RWPE1 (cell line): ENCODE measurements around the gene ARPC4.

Experiments
- CTCF ChIA-PET: fragments of 350-600 bp; sonication (Branson Sonifier 250); formaldehyde crosslinking; extraction: SDS; loops from one replicate; lab custom pipeline; 2021; lab: Yijun Ruan, JAX
- POLR2A ChIA-PET: fragments of 400-600 bp; formaldehyde crosslinking; extraction: SDS; loops from one replicate; lab custom pipeline; 2020; ENCODE audit warnings: antibody characterized with exemption; ENCODE audit not compliant: low non-redundant PET; lab: Yijun Ruan, JAX
- DNase-seq: peaks from one replicate; pipeline ENCODE4 v3.0.0; 2012; ENCODE audit warnings: low spot score
- H3K27ac ChIP-seq: fragments of 450-650 bp; 2 replicates; pipeline ENCODE4 v1.5.1; 2017
- TF ChIP-seq, protein P1 (sequence below): fragments of 450-650 bp; conservative IDR thresholded peaks from 2 replicates; pipeline ENCODE4 v1.5.1; 2017; ENCODE audit warnings: low read depth, mild to moderate bottlenecking

Gene ARPC4

GRCh38 chr3:9778143-9779074 is 14.5 kb upstream of the ARPC4 start:
- no peak for DNase-seq
- no peak overlapping the region for H3K27ac ChIP-seq
- ChIA-PET POLR2A (interaction anchor here (1.0 kb wide), 1 partner anchor 9 kb away, joined by 3 read pairs; the partner anchor contains the start of gene CAMK1), CTCF (no interaction called here)
- TF ChIP-seq, protein P1, sequence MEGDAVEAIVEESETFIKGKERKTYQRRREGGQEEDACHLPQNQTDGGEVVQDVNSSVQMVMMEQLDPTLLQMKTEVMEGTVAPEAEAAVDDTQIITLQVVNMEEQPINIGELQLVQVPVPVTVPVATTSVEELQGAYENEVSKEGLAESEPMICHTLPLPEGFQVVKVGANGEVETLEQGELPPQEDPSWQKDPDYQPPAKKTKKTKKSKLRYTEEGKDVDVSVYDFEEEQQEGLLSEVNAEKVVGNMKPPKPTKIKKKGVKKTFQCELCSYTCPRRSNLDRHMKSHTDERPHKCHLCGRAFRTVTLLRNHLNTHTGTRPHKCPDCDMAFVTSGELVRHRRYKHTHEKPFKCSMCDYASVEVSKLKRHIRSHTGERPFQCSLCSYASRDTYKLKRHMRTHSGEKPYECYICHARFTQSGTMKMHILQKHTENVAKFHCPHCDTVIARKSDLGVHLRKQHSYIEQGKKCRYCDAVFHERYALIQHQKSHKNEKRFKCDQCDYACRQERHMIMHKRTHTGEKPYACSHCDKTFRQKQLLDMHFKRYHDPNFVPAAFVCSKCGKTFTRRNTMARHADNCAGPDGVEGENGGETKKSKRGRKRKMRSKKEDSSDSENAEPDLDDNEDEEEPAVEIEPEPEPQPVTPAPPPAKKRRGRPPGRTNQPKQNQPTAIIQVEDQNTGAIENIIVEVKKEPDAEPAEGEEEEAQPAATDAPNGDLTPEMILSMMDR: no peak

- TF ChIP-seq, protein P1: no peak
- ChIA-PET CTCF (no interaction called here), POLR2A (no interaction called here)
- no peak overlapping the region for H3K27ac ChIP-seq
- no peak for DNase-seq
Observed at GRCh38 chr3:9779075-9779593, 13.7 kb upstream of the ARPC4 start.

DNA sequence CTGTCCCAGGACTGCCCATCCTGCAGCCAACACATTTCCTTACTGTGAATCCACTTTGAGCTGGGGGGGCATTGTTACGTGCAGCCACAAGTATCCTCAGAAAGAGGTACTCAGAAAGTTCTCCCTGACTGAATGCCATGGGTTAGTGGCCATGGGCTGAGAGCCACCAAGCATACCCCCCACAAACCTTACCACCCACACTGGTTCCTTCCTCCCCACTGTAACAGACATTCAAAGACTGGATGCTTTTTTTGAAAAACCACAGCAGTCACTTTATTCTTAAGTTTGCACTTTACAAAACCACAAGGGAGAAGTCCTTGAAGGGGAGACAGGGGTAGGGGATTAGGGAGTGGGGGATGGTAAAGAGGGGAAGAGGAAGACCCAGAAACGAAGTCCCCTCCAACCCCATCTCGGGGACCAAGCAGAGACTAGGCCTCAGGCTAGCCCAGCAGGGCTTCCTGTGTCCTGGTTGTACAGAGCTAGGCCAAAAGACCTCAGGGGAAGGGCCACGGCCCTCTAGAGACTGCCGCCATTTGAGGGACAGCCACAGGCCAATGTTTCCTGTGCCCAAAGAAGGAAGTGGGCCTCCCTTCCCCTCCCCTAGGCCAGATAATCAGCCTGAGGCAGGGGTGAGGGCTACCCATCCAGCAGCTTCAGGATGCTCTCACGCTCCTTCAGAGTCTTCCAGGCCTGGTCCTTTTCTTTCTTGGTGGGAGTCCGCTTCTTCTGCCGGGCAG is 13.0 kb upstream of the ARPC4 start:
- TF ChIP-seq, protein P1: no peak
- CTCF ChIA-PET: no interaction called here
- POLR2A ChIA-PET: no interaction called here
- no peak for DNase-seq
- no peak overlapping the region for H3K27ac ChIP-seq

DNA sequence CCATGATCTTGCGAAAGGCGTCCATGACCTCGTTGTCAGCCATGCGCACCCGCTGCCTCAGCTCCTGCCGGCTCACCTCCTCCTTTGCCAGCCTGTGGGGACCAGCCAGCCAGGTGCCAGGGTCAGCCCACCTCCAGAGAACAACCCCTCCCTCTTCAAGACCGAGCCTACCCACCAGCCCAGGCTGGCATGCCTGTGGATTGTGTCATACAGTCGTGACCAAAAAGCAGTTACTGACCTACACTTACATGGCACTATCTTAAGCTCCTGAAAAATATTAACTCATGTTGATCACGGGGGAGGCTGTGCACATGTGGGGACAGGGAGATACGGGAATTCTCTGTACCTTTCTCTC is 12.4 kb upstream of the ARPC4 start:
- H3K27ac ChIP-seq: no peak overlapping the region
- POLR2A ChIA-PET: no interaction called here
- CTCF ChIA-PET: no interaction called here
- TF ChIP-seq, protein P1: no peak
- no peak for DNase-seq

DNA sequence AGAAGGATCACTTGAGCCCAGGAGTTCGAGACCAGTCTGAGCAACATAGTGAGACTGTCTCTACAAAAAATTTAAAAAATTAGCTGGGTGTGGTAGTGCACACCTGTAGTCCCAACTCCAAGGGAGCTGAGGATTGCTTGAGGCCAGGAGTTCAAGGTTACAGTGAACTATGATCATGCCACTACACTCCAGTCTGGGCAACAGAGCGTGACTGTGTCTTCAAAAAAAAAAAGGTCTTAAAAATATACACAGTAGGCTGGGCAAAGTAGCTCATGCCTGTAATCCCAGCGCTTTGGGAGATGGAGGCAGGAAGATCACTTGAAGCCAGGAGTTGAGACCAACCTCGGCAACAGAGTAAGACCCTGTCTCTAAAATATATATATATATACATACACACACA is 12.0 kb upstream of the ARPC4 start:
- DNase-seq: no peak
- POLR2A ChIA-PET: no interaction called here
- CTCF ChIA-PET: no interaction called here
- H3K27ac ChIP-seq: no peak overlapping the region
- TF ChIP-seq, protein P1: no peak

GRCh38 chr3:9781551-9781950 is 11.3 kb upstream of the ARPC4 start:
- no peak for DNase-seq
- POLR2A ChIA-PET: no interaction called here
- CTCF ChIA-PET: no interaction called here
- TF ChIP-seq, protein P1: no peak
- H3K27ac ChIP-seq: peak overlapping the region; percentile 17; the same call in 1 of the 2 replicates
